Colonic mucosa (tissue), 4 donors: Measurements from ENCODE around the gene B9D1. TPM values are rescaled to one million over a fixed set of nuclear protein-coding genes. Genes with fewer than 3 reads are reported as not detected.

ENCODE experiments used
- DNase-seq: peaks from one replicate; pipeline ENCODE4 v3.0.0-alpha.2; 2020
- H3K27ac ChIP-seq: fragments of 200-600 bp; one replicate; pipeline ENCODE4 v1.8.0; 2021
- H3K27me3 ChIP-seq: fragments of 200-600 bp; one replicate; pipeline ENCODE4 v1.8.0; 2021
- H3K36me3 ChIP-seq: fragments of 200-600 bp; one replicate; pipeline ENCODE4 v1.8.0; 2021
- H3K4me1 ChIP-seq: fragments of 200-600 bp; one replicate; pipeline ENCODE4 v1.8.0; 2021; ENCODE audit warnings: mild to moderate bottlenecking
- H3K4me3 ChIP-seq: fragments of 200-600 bp; one replicate; pipeline ENCODE4 v1.8.0; 2021
- H3K9ac ChIP-seq, 2 donors: one replicate each; pipeline ENCODE4 v1.7.0; 2013; ENCODE audit warnings: control low read depth in 2 of 2, low read depth in 2 of 2, low read length in 2 of 2
- H3K9me3 ChIP-seq: fragments of 200-600 bp; one replicate; pipeline ENCODE4 v1.8.0; 2021
- CTCF ChIP-seq: fragments of 200-600 bp; IDR thresholded peaks from one replicate; pipeline ENCODE4 v1.8.0; 2022; ENCODE audit warnings: antibody characterized with exemption, mild to moderate bottlenecking
- intact Hi-C: fragments of 100-400 bp; cut with DNase I; formaldehyde crosslinking; loops from one replicate; pipeline ENCODE4 v1.14.1; 2022
- total RNA-seq, 2 donors: library from RNA; stranded (reverse); fragmentation: NEBNext Ultra II Directional in 1 of 2; extraction: Animal tissue kit (Norgen Biotek cat#: 25700) in 1 of 2; gene quantifications; one replicate each; pipeline ENCODE4 v1.2.1, GENCODE V29; 2021
- donor health status: healthy.
- donor health status: DM: no; HTN: no; CAD: no.
- donor health status: DM: no; HTN: no; CAD: no.

The B9D1 gene
- total RNA-seq, 2 donors from 2014 or later, result 5.6 to 11.9 TPM

- peak; percentile 28 for TF ChIP-seq CTCF
- H3K9me3 ChIP-seq, result no peaks in the 10 kb centered on the region
- no peaks in the 10 kb centered on the region for H3K27me3 ChIP-seq
- DNase-seq, result peak; percentile 82
- H3K36me3 ChIP-seq, result no peaks in the 10 kb centered on the region
- no peak overlapping the region for H3K27ac ChIP-seq
- H3K9ac ChIP-seq, result no peak overlapping the region
- peaks cover 9% of the 10 kb centered on the region for H3K4me1 ChIP-seq
- intact Hi-C loops, result no loop called here
- H3K4me3 ChIP-seq, result no peak overlapping the region
These were observed 45.0 kb downstream of the B9D1 start for GRCh38 chr17:19317359-19318095.

GRCh38 chr17:19316761-19317358, 45.7 kb downstream of the B9D1 start:
- Histone ChIP-seq H3K4me1 (peaks cover 9% of the 10 kb centered on the region), H3K4me3 (no peak overlapping the region), H3K9me3 (no peaks in the 10 kb centered on the region), H3K9ac (no peak overlapping the region), H3K36me3 (no peaks in the 10 kb centered on the region), H3K27ac (no peak overlapping the region), H3K27me3 (no peaks in the 10 kb centered on the region)
- no peak for TF ChIP-seq CTCF
- intact Hi-C loops, result no loop called here
- DNase-seq, result no peak

- TF ChIP-seq CTCF, result no peak
- Histone ChIP-seq H3K4me1 (peaks cover 9% of the 10 kb centered on the region), H3K36me3 (no peaks in the 10 kb centered on the region), H3K9me3 (no peaks in the 10 kb centered on the region), H3K27me3 (no peaks in the 10 kb centered on the region), H3K27ac (no peak overlapping the region), H3K4me3 (no peak overlapping the region), H3K9ac (no peak overlapping the region)
- intact Hi-C loops, result no loop called here
- no peak for DNase-seq
These were observed 47.4 kb downstream of the B9D1 start for GRCh38 chr17:19315104-19315503.

GRCh38 chr17:19313746-19314651, 48.5 kb downstream of the B9D1 start:
- Histone ChIP-seq H3K36me3 (no peaks in the 10 kb centered on the region), H3K9ac (peak overlapping the region in 1 of 2 donors; percentile 24), H3K4me3 (no peak overlapping the region), H3K27me3 (no peaks in the 10 kb centered on the region), H3K27ac (no peak overlapping the region), H3K9me3 (no peaks in the 10 kb centered on the region), H3K4me1 (peaks cover 9% of the 10 kb centered on the region)
- no peak for TF ChIP-seq CTCF
- intact Hi-C loops, result no loop called here
- no peak for DNase-seq

GRCh38 chr17:19313066-19313745, 49.3 kb downstream of the B9D1 start:
- no peaks in the 10 kb centered on the region for H3K36me3 ChIP-seq
- peaks cover 9% of the 10 kb centered on the region for H3K4me1 ChIP-seq
- no peaks in the 10 kb centered on the region for H3K27me3 ChIP-seq
- no peak for DNase-seq
- no peak overlapping the region for H3K27ac ChIP-seq
- H3K4me3 ChIP-seq, result no peak overlapping the region
- H3K9me3 ChIP-seq, result no peaks in the 10 kb centered on the region
- no peak overlapping the region for H3K9ac ChIP-seq
- intact Hi-C loops, result no loop called here
- no peak for TF ChIP-seq CTCF
